ENCODE data around the gene INTS15. TPM values are rescaled to one million over a fixed set of nuclear protein-coding genes. Genes with fewer than 3 reads are reported as not detected.

INTS15 gene
- total RNA-seq, 4 donors from 2014 or later, result 28.4 to 47.9 (median 39.4) TPM

DNA sequence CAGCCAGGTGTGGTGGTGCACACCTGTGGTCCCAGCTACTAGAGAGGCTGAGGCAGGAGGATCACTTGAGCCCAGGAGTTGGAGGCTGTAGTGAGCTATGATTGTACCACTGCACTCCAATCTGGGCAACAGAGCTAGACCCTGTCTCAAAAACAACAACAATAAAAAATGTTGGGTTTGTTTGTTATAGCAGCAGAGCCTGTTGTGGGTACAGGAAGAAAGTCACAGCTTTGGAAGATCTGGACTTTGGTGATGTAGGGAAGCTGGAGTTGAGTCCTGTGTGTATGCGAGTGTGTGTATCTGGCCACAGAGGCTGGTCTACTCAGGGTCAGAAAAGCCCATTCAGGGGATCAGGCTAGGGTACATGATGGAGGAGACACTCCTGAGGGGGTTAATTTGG lies 42.4 kb upstream of the INTS15 start:
- H3K4me1 ChIP-seq, result no peaks in the 10 kb centered on the region
- H3K36me3 ChIP-seq, result no peaks in the 10 kb centered on the region
- DNase-seq (ENCODE audit: low spot score in 2 of 2), result no peak
- WGBS, result 92% methylated on average over 1 of the region's 1 CpG
- H3K27me3 ChIP-seq, result no peaks in the 10 kb centered on the region
- no peaks in the 10 kb centered on the region for H3K9me3 ChIP-seq
- H3K27ac ChIP-seq, result no peak overlapping the region
- no peak for TF ChIP-seq POLR2A (IDR thresholded peaks at IDR 0.05)
- TF ChIP-seq POLR2AphosphoS5 (IDR thresholded peaks at IDR 0.05), result no peak
- TF ChIP-seq, protein P1, sequence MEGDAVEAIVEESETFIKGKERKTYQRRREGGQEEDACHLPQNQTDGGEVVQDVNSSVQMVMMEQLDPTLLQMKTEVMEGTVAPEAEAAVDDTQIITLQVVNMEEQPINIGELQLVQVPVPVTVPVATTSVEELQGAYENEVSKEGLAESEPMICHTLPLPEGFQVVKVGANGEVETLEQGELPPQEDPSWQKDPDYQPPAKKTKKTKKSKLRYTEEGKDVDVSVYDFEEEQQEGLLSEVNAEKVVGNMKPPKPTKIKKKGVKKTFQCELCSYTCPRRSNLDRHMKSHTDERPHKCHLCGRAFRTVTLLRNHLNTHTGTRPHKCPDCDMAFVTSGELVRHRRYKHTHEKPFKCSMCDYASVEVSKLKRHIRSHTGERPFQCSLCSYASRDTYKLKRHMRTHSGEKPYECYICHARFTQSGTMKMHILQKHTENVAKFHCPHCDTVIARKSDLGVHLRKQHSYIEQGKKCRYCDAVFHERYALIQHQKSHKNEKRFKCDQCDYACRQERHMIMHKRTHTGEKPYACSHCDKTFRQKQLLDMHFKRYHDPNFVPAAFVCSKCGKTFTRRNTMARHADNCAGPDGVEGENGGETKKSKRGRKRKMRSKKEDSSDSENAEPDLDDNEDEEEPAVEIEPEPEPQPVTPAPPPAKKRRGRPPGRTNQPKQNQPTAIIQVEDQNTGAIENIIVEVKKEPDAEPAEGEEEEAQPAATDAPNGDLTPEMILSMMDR (IDR thresholded peaks at IDR 0.05), result no peak
- no peak for TF ChIP-seq EP300 (IDR thresholded peaks at IDR 0.05)
- H3K4me3 ChIP-seq, result no peak overlapping the region

DNA sequence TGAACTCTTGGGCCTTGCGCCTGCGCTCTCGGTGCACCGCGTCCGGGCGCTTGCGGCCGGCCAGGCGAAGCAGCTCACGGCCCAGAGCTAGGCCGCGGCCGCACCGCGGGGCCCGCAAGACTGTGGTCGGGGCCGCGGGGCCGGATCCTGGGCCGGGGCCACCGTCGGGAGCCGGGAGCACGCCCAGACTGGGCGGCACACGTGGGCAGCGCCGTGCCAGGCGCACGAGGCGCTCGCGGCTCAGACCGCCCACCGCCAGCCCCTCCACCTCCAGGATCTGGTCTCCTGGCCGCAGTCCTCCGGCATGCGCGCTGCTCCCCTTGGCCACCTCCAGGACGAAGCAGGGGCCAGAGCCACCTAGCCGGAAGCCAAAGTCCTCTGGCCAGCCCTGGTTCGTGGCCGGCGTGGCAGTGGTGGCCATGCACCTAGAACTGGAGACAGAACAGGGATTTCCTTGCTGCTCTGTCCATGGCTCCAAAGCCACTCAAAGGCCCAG lies 38.8 kb upstream of the INTS15 start, which contains the start of gene GRID2IP:
Gene GRID2IP, minus strand, starts transcription at position 446 of the 496 bp plus-strand sequence. Its CDS starts 25 bp downstream, at position 421.
- no peak within 1 kb of the TSS for H3K27ac ChIP-seq
- TF ChIP-seq EP300 (IDR thresholded peaks at IDR 0.05) (no peak), POLR2A (IDR thresholded peaks at IDR 0.05) (no peak), POLR2AphosphoS5 (IDR thresholded peaks at IDR 0.05) (no peak)
- TF ChIP-seq, protein P1 (IDR thresholded peaks at IDR 0.05), result no peak
- H3K4me1 ChIP-seq, result no peaks in the 10 kb centered on the region
- H3K9me3 ChIP-seq, result no peaks in the 10 kb centered on the region
- H3K27me3 ChIP-seq, result no peaks in the 10 kb centered on the region
- no peaks in the 10 kb centered on the region for H3K36me3 ChIP-seq
- no peak for DNase-seq (ENCODE audit: low spot score in 2 of 2)
- no peak within 1 kb of the TSS for H3K4me3 ChIP-seq
- WGBS, result 57% methylated on average over 11 of the region's 46 CpGs

DNA sequence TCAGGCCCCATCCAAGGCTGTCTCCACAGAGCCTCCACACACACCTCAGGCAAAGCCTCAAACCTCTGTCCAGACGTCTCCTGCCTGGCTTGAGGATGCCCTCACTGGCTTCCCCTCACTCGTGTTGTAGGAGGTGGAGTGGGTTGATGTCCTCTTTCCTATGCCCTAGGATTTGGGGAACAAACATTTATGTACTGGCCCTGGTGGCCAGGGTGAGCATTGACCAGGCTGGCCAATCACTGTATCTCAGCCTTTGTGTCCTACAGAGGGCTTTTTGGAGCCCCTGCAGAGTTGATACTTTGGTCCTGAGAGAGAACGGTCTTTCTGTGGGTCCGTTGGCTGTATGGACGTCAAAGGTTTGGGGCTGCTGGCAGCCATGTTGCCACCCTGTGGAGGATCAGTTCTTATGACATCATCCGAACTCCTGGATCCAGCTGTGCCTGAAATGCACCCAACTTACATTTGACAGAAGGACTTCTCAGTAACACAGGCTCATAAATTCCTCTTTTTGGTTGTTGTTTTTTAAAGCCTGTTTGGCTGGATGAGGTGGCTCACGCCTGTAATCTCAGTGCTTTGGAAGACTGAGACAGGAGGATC lies 36.3 kb upstream of the INTS15 start:
- TF ChIP-seq POLR2AphosphoS5 (IDR thresholded peaks at IDR 0.05), result no peak
- TF ChIP-seq, protein P1 (IDR thresholded peaks at IDR 0.05), result no peak
- TF ChIP-seq POLR2A (IDR thresholded peaks at IDR 0.05), result no peak
- no peak for TF ChIP-seq EP300 (IDR thresholded peaks at IDR 0.05)
- Histone ChIP-seq H3K27ac (no peak overlapping the region), H3K36me3 (no peaks in the 10 kb centered on the region), H3K4me3 (no peak overlapping the region), H3K9me3 (no peaks in the 10 kb centered on the region), H3K4me1 (no peaks in the 10 kb centered on the region), H3K27me3 (no peaks in the 10 kb centered on the region)
- 66% methylated on average over 5 of the region's 7 CpGs for WGBS
- no peak for DNase-seq (ENCODE audit: low spot score in 2 of 2)

DNA sequence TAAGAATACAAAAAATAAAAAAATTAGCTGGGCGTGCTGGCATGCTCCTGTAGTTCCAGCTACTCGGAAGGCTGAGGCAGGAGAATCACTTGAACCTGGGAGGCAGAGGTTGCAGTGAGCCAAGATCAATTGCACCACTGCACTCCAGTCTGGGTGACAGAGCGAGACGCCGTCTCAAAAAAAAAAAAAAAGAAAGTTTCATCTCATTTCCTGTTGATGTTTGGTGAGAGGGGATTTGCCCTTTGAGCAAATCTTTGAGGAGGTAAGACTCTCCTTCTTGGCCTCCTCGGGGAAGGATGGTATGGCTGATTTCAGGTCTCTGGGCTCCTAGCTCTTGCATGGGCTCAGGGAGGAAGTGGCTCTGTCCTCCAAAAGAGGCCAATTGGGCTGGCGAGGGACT lies 35.0 kb upstream of the INTS15 start:
- H3K27me3 ChIP-seq, result no peaks in the 10 kb centered on the region
- no peak overlapping the region for H3K4me3 ChIP-seq
- 81% methylated on average over 7 of the region's 7 CpGs for WGBS
- H3K27ac ChIP-seq, result no peak overlapping the region
- no peaks in the 10 kb centered on the region for H3K4me1 ChIP-seq
- no peaks in the 10 kb centered on the region for H3K36me3 ChIP-seq
- H3K9me3 ChIP-seq, result no peaks in the 10 kb centered on the region
- DNase-seq (ENCODE audit: low spot score in 2 of 2), result no peak
- TF ChIP-seq, protein P1 (IDR thresholded peaks at IDR 0.05), result no peak
- TF ChIP-seq POLR2A (IDR thresholded peaks at IDR 0.05) (no peak), EP300 (IDR thresholded peaks at IDR 0.05) (no peak), POLR2AphosphoS5 (IDR thresholded peaks at IDR 0.05) (no peak)

DNA sequence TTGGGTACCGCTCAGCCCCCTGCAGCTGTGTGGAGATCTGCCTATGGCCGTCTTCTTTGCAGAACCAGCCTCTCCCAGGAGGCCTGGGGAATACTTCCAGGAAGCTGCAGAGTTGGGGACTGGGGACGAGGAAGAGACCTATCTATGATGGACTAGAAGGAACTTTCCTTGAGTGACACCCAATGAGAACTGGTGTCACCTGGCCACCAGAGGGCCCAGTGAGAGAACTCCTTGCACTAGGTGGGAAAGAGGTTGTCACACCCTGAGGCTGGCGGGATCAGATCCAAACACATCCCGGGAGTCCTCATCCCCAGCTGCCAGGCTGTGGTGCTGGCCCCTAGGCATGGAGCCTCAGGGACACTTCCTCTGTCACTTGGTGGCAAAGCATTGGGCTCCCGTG lies 33.6 kb upstream of the INTS15 start:
- TF ChIP-seq POLR2A (IDR thresholded peaks at IDR 0.05), result no peak
- TF ChIP-seq, protein P1 (IDR thresholded peaks at IDR 0.05), result no peak
- no peak for TF ChIP-seq EP300 (IDR thresholded peaks at IDR 0.05)
- TF ChIP-seq POLR2AphosphoS5 (IDR thresholded peaks at IDR 0.05), result no peak
- Histone ChIP-seq H3K36me3 (no peaks in the 10 kb centered on the region), H3K9me3 (no peaks in the 10 kb centered on the region), H3K4me1 (no peaks in the 10 kb centered on the region), H3K27me3 (no peaks in the 10 kb centered on the region), H3K4me3 (no peak overlapping the region), H3K27ac (no peak overlapping the region)
- WGBS, result 73% methylated on average over 5 of the region's 6 CpGs
- DNase-seq (ENCODE audit: low spot score in 2 of 2), result no peak

Measured in suprapubic skin (tissue), 4 donors.